Body of pancreas (tissue), 4 donors: ENCODE measurements around the gene PTEN.
"Not testable (repeated sequence)": the region's sequence is repeated elsewhere in the genome, so short reads cannot be mapped to it uniquely, and the experiment has no call there.

ENCODE experiments used
- POLR2A ChIP-seq, 3 donors: fragments of 450-650 bp; IDR thresholded peaks; one replicate each; pipeline ENCODE4 v1.6.1; 2016; ENCODE audit warnings: antibody characterized with exemption in 3 of 3, mild to moderate bottlenecking in 2 of 3
- TF ChIP-seq, protein P1 (sequence below), 7 experiments: fragments of 450-650 bp in 4 of 7; fragments of 200-600 bp in 3 of 7; sonication (generic) in 3 of 7; IDR thresholded peaks; one replicate each; pipeline ENCODE4 v1.5.1; 2016 to 2019; ENCODE audit warnings: antibody characterized with exemption in 7 of 7

DNA sequence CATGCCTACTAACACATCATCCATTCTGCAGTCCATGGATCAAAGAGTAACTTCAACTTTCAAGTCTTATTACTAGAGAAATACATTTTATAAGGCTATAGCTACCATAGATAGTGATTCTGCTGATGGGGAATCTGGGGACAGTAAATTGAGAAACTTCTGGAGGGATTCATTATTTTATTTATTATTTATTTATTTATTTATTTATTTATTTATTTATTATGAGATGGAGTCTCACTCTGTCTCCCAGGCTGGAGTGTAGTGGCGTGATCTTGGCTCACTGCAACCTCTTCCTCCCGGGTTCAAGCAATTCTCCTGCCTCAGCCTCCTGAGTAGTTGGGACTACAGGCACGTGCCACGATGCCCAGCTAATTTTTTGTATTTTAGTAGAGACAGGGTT is 34.4 kb upstream of the PTEN start:
- TF ChIP-seq, protein P1, sequence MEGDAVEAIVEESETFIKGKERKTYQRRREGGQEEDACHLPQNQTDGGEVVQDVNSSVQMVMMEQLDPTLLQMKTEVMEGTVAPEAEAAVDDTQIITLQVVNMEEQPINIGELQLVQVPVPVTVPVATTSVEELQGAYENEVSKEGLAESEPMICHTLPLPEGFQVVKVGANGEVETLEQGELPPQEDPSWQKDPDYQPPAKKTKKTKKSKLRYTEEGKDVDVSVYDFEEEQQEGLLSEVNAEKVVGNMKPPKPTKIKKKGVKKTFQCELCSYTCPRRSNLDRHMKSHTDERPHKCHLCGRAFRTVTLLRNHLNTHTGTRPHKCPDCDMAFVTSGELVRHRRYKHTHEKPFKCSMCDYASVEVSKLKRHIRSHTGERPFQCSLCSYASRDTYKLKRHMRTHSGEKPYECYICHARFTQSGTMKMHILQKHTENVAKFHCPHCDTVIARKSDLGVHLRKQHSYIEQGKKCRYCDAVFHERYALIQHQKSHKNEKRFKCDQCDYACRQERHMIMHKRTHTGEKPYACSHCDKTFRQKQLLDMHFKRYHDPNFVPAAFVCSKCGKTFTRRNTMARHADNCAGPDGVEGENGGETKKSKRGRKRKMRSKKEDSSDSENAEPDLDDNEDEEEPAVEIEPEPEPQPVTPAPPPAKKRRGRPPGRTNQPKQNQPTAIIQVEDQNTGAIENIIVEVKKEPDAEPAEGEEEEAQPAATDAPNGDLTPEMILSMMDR (IDR thresholded peaks at IDR 0.05) = not testable (repeated sequence)
- TF ChIP-seq POLR2A (IDR thresholded peaks at IDR 0.05) = not testable (repeated sequence)
